BLaER1 treated with 17β-estradiol and CSF1 and Interleukin-3, amounts not matched to agents 10 nM and 100 nM (cell line): ENCODE data around the gene C2CD3.
A peak's percentile ranks its signal among the peaks of the same experiment; 100 is the strongest.

ENCODE experiments used
- H3K27ac ChIP-seq, 11 experiments: shearing (Covaris generic); formaldehyde crosslinking; 2 replicates each; pipeline ENCODE4 v1.8.1; 2022
- H3K27me3 ChIP-seq, 11 experiments: shearing (Covaris generic); formaldehyde crosslinking; 2 replicates each; pipeline ENCODE4 v1.8.1; 2022
- H3K36me3 ChIP-seq, 11 experiments: shearing (Covaris generic); formaldehyde crosslinking; 2 replicates each; pipeline ENCODE4 v1.8.1; 2022
- H3K4me1 ChIP-seq, 10 experiments: shearing (Covaris generic); formaldehyde crosslinking; 2 replicates each; pipeline ENCODE4 v1.8.1; 2022
- H3K4me2 ChIP-seq, 11 experiments: shearing (Covaris generic); formaldehyde crosslinking; 2 replicates each; pipeline ENCODE4 v1.8.1; 2022
- H3K4me3 ChIP-seq, 10 experiments: shearing (Covaris generic); formaldehyde crosslinking; 2 replicates each; pipeline ENCODE4 v1.8.1; 2022
- H3K9ac ChIP-seq, 11 experiments: shearing (Covaris generic); formaldehyde crosslinking; 2 replicates each; pipeline ENCODE4 v1.8.1; 2022
- H3K9me3 ChIP-seq, 11 experiments: shearing (Covaris generic); formaldehyde crosslinking; replicated peaks in 1 of 11; 2 replicates each; pipeline ENCODE4 v1.8.1; 2022
- H4K20me1 ChIP-seq, 11 experiments: shearing (Covaris generic); formaldehyde crosslinking; 2 replicates each; pipeline ENCODE4 v1.8.1; 2022
- Cebpa-rat ChIP-seq, 11 experiments: shearing (Covaris generic); IDR thresholded peaks; 2 replicates each; pipeline ENCODE4 v1.8.1; 2022

The C2CD3 gene

DNA sequence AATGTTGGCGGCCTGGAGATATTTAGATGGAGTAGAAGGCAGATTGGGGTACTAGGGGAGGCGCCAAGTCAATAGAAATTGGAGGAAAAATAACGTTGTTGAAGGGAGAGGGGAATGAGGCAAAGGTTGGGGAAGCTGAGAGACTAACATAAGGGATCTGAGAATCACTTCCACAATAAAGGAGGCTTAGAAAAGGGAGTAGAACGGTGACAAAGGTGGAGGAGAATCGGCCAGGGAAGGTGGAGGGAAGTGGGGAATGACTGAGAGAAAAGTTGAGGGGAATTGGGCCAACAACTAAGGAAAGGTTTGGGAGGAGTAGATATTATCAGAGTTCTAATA lies 797 bp upstream of the C2CD3 start:
- peak overlapping the region; percentile 62 to 88 (median 75) for H3K27ac ChIP-seq
- H3K4me2 ChIP-seq = peak overlapping the region; percentile 89 to 100 (median 96)
- H3K9ac ChIP-seq = peak overlapping the region; percentile 71 to 90 (median 85)
- H3K36me3 ChIP-seq = peaks cover 16 to 52% (median 34%) of the 10 kb centered on the region in 11 experiments
- peaks cover 0 to 34% (median 0%) of the 10 kb centered on the region in 11 experiments; a peak in 5 of 22 replicates for H4K20me1 ChIP-seq
- H3K4me1 ChIP-seq = peaks cover 22 to 49% (median 37%) of the 10 kb centered on the region in 10 experiments
- no peaks in the 10 kb centered on the region for H3K27me3 ChIP-seq
- TF ChIP-seq Cebpa-rat (IDR thresholded peaks at IDR 0.05) = no peak
- no peaks in the 10 kb centered on the region for H3K9me3 ChIP-seq
- peak overlapping the region; percentile 77 to 95 (median 90) for H3K4me3 ChIP-seq

DNA sequence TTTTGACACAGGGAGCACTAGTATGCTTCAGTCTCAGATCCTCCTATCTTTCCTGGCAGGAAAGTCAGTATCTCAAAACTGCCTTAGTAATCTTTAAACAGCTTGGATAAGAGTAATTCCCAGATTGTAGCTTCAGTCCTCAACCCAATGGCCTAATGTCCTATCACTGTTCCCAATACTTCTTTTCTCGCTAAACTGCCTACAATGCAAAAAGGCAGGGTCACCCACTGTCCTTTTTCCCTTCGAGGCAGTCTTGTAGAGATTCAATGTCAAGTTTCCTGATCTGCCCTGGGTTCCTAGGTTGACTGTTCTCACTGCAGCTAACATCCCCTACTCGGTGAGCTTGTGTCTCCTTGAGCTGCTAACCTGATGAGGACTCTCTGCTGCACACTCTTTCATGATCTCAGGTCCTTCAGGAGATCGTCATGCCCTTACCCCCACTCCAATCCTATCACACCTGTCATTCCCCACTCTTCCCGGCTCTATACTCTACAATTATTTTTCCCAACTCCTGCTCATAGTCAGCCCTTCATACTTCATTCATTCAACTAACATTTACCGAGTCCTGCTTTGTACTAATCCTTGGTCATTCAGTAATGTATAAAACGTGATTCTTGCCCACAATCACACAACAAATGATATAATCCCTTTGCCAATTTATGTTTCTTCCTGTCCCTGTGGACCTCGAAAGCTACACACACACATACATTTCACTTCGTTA lies 904 bp downstream of the C2CD3 start:
- TF ChIP-seq Cebpa-rat (IDR thresholded peaks at IDR 0.05) = no peak
- H3K36me3 ChIP-seq = peaks cover 29 to 56% (median 42%) of the 10 kb centered on the region in 11 experiments
- peak overlapping the region; percentile 77 to 95 (median 90) for H3K4me3 ChIP-seq
- peaks cover 0 to 25% (median 0%) of the 10 kb centered on the region in 11 experiments; a peak in 3 of 22 replicates for H4K20me1 ChIP-seq
- H3K4me1 ChIP-seq = peaks cover 22 to 49% (median 37%) of the 10 kb centered on the region in 10 experiments
- peak overlapping the region; percentile 85 to 98 (median 93) for H3K4me2 ChIP-seq
- no peaks in the 10 kb centered on the region for H3K9me3 ChIP-seq
- H3K27ac ChIP-seq = peak overlapping the region; percentile 62 to 88 (median 77); a peak in 21 of 22 replicates
- H3K27me3 ChIP-seq = no peaks in the 10 kb centered on the region
- peak overlapping the region; percentile 77 to 89 (median 85) for H3K9ac ChIP-seq

DNA sequence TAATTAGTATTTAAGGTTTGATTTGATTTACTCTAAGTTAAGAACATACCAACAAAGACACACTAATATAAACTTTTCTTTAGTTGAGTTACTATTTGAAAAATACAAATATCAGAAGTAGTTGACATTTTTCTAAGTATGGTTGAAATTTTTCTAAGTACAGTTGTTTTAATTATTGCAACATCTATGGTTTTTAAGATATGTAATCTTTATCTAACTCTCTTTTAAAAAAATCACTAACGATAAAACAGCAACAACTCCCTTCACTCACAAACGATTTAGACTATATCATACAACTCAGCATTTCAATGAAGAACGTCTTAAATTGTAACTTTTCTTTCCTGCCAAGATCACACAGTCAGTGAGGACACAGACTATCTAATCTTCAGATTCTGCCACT lies 2.0 kb downstream of the C2CD3 start:
- no peak for TF ChIP-seq Cebpa-rat (IDR thresholded peaks at IDR 0.05)
- H3K9me3 ChIP-seq = no peaks in the 10 kb centered on the region
- peaks cover 0 to 18% (median 0%) of the 10 kb centered on the region in 11 experiments; a peak in 5 of 22 replicates for H4K20me1 ChIP-seq
- peaks cover 22 to 40% (median 36%) of the 10 kb centered on the region in 10 experiments for H3K4me1 ChIP-seq
- peak overlapping the region in 3 of 11 experiments; percentile 77 to 85 (median 78); a peak in 2 of 22 replicates for H3K9ac ChIP-seq
- H3K27ac ChIP-seq = no peak overlapping the region
- H3K4me3 ChIP-seq = peak overlapping the region in 4 of 10 experiments; percentile 77 to 95 (median 86); a peak in 4 of 20 replicates
- H3K27me3 ChIP-seq = no peaks in the 10 kb centered on the region
- H3K36me3 ChIP-seq = peaks cover 39 to 56% (median 49%) of the 10 kb centered on the region in 11 experiments
- H3K4me2 ChIP-seq = peak overlapping the region; percentile 8 to 98 (median 92); a peak in 19 of 22 replicates

DNA sequence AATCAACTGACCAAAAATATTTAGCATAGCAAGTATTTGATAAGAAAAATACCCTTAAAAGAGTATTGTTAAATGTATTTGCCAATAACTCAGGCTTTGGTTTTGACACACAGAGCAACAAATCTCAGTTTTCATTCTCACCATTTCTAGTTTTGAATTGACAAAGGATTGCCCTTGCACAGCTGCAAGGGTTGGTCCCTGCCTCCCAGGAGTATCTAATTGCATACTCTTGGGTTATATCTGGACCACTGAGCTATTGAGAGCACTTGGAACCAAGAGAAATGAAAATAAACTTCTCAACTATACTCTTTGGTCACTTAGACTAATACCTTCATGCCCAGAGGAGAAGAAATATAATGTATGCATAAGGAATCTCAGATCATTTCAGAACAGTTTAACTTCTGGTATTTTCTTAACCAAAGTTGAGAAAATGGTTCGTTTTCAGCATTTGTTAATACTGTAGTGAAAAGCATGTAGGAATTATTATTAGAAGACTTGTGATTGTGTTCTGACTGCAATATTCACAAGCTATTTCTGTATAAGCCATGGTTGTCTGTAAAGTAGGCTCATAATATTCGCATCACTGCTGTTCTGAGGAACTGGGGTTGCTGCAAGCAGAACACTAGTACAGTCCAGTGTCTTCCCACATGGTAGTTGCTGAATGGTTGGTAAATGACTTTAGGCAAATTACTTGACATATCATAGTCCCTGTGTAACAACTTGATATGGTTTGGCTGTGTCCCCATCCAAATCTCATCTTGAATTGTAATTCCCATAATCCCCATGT lies 7.9 kb downstream of the C2CD3 start:
- H3K9me3 ChIP-seq = no peaks in the 10 kb centered on the region; a peak in 1 of 22 replicates
- peaks cover 78 to 100% (median 89%) of the 10 kb centered on the region in 11 experiments for H3K36me3 ChIP-seq
- no peak overlapping the region for H3K27ac ChIP-seq
- no peaks in the 10 kb centered on the region for H3K27me3 ChIP-seq
- H3K4me3 ChIP-seq = no peak overlapping the region
- H3K4me2 ChIP-seq = no peak overlapping the region
- H4K20me1 ChIP-seq = peaks cover 0 to 12% (median 0%) of the 10 kb centered on the region in 11 experiments; a peak in 6 of 22 replicates
- no peak overlapping the region for H3K9ac ChIP-seq
- no peak for TF ChIP-seq Cebpa-rat (IDR thresholded peaks at IDR 0.05)
- H3K4me1 ChIP-seq = no peaks in the 10 kb centered on the region; a peak in 1 of 20 replicates

DNA sequence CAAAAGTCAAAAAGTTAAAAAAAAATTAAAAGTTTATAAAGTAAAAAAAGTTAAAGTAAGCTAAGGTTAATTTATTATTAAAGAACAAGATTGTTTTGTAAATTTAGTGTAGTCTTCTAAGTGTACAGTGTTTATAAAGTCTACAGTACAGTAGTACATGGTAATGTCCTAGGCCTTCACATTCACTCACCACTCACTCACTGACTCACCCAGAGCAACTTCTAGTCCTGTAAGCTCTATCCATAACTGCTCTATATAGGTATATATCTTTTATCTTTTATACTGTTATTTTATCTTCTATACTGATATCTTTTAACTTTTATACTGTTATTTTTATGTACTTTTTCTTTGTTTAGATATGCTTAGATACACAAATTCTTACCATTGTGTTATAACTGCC lies 11.2 kb downstream of the C2CD3 start:
- Histone ChIP-seq H3K4me2 (no peak overlapping the region), H3K4me3 (no peak overlapping the region), H3K4me1 (no peaks in the 10 kb centered on the region), H3K9me3 (peaks cover 0 to under 1% (median 0%) of the 10 kb centered on the region in 11 experiments; a peak in 3 of 22 replicates), H3K27ac (no peak overlapping the region), H3K9ac (no peak overlapping the region), H3K27me3 (no peaks in the 10 kb centered on the region), H4K20me1 (peaks cover 0 to 14% (median 0%) of the 10 kb centered on the region in 11 experiments; a peak in 7 of 22 replicates), H3K36me3 (peaks cover 70 to 96% (median 82%) of the 10 kb centered on the region in 11 experiments)
- no peak for TF ChIP-seq Cebpa-rat (IDR thresholded peaks at IDR 0.05)

DNA sequence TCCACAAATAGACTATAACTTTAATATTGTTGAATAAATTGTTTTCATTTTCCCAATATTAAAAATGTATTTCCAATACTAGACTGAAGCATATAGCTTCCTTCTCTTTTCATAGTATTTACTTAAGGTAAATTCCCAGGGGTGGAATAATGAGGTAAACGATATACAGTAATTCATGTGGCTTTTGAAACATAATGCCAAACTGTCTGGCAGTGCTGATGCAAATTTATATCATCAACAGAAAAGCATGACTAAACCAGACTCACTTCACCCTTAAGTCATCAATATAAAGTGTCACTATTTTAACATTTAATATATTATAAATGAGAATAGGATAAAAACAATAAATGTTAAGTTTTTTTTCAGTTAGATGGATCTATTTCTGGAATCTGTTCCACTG lies 13.6 kb downstream of the C2CD3 start:
- peaks cover 0 to 14% (median 0%) of the 10 kb centered on the region in 11 experiments; a peak in 5 of 22 replicates for H4K20me1 ChIP-seq
- H3K4me1 ChIP-seq = no peaks in the 10 kb centered on the region
- H3K4me2 ChIP-seq = no peak overlapping the region
- H3K27me3 ChIP-seq = no peaks in the 10 kb centered on the region
- no peak for TF ChIP-seq Cebpa-rat (IDR thresholded peaks at IDR 0.05)
- H3K9ac ChIP-seq = no peak overlapping the region
- peaks cover 58 to 96% (median 73%) of the 10 kb centered on the region in 11 experiments for H3K36me3 ChIP-seq
- no peak overlapping the region for H3K27ac ChIP-seq
- H3K4me3 ChIP-seq = no peak overlapping the region
- peaks cover 0 to 17% (median 7%) of the 10 kb centered on the region in 11 experiments; a peak in 7 of 22 replicates for H3K9me3 ChIP-seq

DNA sequence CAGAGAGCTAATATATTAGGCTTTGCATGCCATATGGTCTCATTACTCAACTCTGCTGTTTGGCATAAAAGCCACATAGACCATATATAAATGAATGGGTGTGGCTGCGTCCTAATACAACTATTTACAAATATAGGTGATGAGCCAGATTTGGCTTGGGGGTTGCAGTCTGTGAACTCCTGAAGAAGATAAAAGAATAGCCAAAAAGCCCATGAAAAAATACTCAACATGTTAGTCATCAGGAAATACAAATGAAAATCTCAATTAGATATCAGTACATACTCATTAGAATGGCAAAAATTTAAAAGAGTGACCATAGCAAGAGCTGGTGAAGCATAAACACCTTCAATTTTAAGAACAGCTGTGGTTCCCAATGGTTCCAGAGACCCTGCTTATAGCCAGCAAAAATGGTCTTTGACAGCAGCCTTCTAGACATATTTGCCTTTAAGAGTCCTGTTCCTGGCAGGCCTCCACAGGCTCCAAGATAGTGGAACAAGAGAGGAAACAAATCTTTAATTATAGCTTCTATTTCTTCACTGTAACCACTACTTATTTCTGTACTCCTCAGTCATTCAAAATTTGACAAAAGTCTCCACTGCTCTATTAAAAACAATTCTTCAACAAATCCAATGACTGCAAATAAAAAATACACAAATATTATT lies 16.1 kb downstream of the C2CD3 start:
- Histone ChIP-seq H3K36me3 (peaks cover 44 to 95% (median 66%) of the 10 kb centered on the region in 11 experiments), H3K27ac (no peak overlapping the region)

DNA sequence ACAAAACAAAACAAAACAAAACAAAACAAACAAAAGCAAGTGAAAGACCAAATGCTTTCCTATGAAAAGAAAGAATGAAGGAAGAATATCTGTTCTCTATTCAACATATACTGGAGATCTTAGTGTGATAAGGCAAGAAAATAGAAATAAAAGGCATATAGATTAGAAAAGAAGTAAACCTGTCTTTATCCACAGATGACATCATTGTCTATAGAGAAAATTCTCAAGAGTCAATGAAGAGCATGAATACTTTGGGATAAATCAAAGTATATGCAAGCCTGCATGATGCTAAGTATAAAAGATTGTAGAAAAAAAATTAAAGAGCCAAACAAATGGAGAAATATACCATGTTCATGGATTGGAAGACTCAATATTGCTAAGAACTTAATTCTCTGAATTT lies 17.6 kb downstream of the C2CD3 start:
- Histone ChIP-seq H3K4me2 (no peak overlapping the region), H4K20me1 (peaks cover 0 to 5% (median 0%) of the 10 kb centered on the region in 11 experiments; a peak in 1 of 22 replicates), H3K27ac (no peak overlapping the region; a peak in 1 of 22 replicates), H3K4me1 (no peaks in the 10 kb centered on the region), H3K4me3 (no peak overlapping the region), H3K9me3 (peaks cover 0 to 17% (median 7%) of the 10 kb centered on the region in 11 experiments; a peak in 7 of 22 replicates), H3K9ac (no peak overlapping the region), H3K36me3 (peaks cover 38 to 93% (median 58%) of the 10 kb centered on the region in 11 experiments), H3K27me3 (no peaks in the 10 kb centered on the region)
- TF ChIP-seq Cebpa-rat (IDR thresholded peaks at IDR 0.05) = no peak

More for the DNA sequence above, 16.1 kb downstream of the C2CD3 start:
- Histone ChIP-seq H3K4me3 (no peak overlapping the region), H3K4me2 (no peak overlapping the region), H3K4me1 (no peaks in the 10 kb centered on the region), H3K9ac (no peak overlapping the region), H3K9me3 (peaks cover 0 to 17% (median 7%) of the 10 kb centered on the region in 11 experiments; a peak in 7 of 22 replicates), H3K27me3 (no peaks in the 10 kb centered on the region), H4K20me1 (peaks cover 0 to 9% (median 0%) of the 10 kb centered on the region in 11 experiments; a peak in 2 of 22 replicates)
- no peak for TF ChIP-seq Cebpa-rat (IDR thresholded peaks at IDR 0.05)
